Measurements from ENCODE around the gene RBMY1E.
"Not testable (repeated sequence)": the region's sequence is repeated elsewhere in the genome, so short reads cannot be mapped to it uniquely, and the experiment has no call there.

RBMY1E gene

GRCh38 chrY:21917932-21918331 is at the start of gene RBMY1E:
Gene RBMY1E (minus strand): TSS chrY:21918032. CDS start chrY:21916054, 1,978 bp downstream.
- FAIRE-seq: not testable (repeated sequence)

- not testable (repeated sequence) for FAIRE-seq
These were observed 23.4 kb downstream of the RBMY1E start, which contains the start of gene RBMY1D for GRCh38 chrY:21894426-21894825. Gene RBMY1D (minus strand): TSS chrY:21894526. CDS start chrY:21892513, 2,013 bp downstream.

GRCh38 chrY:21869407-21870076 is 48.3 kb downstream of the RBMY1E start:
- not testable (repeated sequence) for FAIRE-seq
